ENCODE measurements around the gene ADK.
"Not testable (repeated sequence)": the region's sequence is repeated elsewhere in the genome, so short reads cannot be mapped to it uniquely, and the experiment has no call there.

ADK gene

DNA sequence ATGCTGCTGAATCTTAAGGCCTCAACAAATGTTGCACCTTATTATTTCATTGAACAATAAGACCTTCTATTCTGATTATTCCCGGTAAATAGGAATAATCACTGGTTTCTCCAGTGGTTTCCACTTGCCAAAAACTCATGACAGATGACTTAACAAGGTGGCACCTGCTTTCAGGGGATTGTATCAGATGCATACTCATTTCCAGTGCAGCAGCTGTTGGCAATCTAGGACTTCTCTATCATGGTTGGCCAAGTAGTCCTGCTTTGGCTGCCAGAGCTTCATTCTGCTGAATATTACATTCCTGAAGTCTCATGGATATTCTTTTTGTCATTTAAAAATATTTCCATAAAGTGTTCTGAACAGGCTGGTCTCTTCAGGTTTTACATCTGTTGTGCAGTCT lies 193.3 kb downstream of the ADK start:
- Histone ChIP-seq H3K27ac (replicated peaks) (no peak overlapping the region), H3K4me3 (replicated peaks; ENCODE audit: insufficient read depth, low read length) (no peak overlapping the region), H3K27me3 (ENCODE audit: insufficient read depth, poor library complexity, severe bottlenecking) (no peaks in the 10 kb centered on the region)
- DNase-seq (ENCODE audit: low read depth in 1 of 2, low spot score in 1 of 2) = no peak
- no peak for TF ChIP-seq POLR2AphosphoS5 (IDR thresholded peaks at IDR 0.05; ENCODE audit: low read depth)
- TF ChIP-seq CTCF (IDR thresholded peaks at IDR 0.05; ENCODE audit: insufficient read depth, low read length) = no peak
- no peak for TF ChIP-seq REST (IDR thresholded peaks at IDR 0.05; ENCODE audit: insufficient replicate concordance, low read depth)
- no peak for TF ChIP-seq SPI1 (IDR thresholded peaks at IDR 0.05; ENCODE audit: borderline replicate concordance, low read depth)
- no peak for TF ChIP-seq GABPA (IDR thresholded peaks at IDR 0.05; ENCODE audit: low read depth)

DNA sequence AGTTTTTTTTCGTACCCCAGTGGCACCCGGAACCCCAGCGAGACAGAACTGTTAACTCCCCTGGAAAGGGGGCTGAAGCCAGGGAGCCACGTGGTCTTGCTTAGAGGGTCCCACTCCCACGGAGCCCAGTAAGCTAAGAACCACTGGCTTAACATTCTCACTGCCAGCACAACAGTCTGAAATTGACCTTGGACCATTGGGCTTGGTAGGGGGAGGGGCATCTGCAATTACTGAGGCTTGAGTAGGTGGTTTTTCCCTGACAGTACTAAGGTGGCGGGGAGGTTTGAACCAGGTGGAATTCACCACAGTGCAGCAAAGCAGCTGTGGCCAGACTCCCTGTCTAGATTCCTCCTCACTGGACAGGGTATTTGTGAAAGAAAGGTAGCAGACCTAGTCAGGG lies 196.5 kb downstream of the ADK start:
- no peaks in the 10 kb centered on the region for H3K27me3 ChIP-seq (ENCODE audit: insufficient read depth, poor library complexity, severe bottlenecking)
- no peak overlapping the region for H3K27ac ChIP-seq (replicated peaks)
- no peak overlapping the region for H3K4me3 ChIP-seq (replicated peaks; ENCODE audit: insufficient read depth, low read length)
- no peak for DNase-seq (ENCODE audit: low read depth in 1 of 2, low spot score in 1 of 2)
- TF ChIP-seq REST (IDR thresholded peaks at IDR 0.05; ENCODE audit: insufficient replicate concordance, low read depth) (no peak), GABPA (IDR thresholded peaks at IDR 0.05; ENCODE audit: low read depth) (no peak), CTCF (IDR thresholded peaks at IDR 0.05; ENCODE audit: insufficient read depth, low read length) (no peak)

GRCh38 chr10:74353021-74353420 lies 202.0 kb downstream of the ADK start:
- not testable (repeated sequence) for H3K27me3 ChIP-seq (ENCODE audit: insufficient read depth, poor library complexity, severe bottlenecking); DNase-seq (ENCODE audit: low read depth in 1 of 2, low spot score in 1 of 2); H3K27ac ChIP-seq (replicated peaks); H3K4me3 ChIP-seq (replicated peaks; ENCODE audit: insufficient read depth, low read length)

DNA sequence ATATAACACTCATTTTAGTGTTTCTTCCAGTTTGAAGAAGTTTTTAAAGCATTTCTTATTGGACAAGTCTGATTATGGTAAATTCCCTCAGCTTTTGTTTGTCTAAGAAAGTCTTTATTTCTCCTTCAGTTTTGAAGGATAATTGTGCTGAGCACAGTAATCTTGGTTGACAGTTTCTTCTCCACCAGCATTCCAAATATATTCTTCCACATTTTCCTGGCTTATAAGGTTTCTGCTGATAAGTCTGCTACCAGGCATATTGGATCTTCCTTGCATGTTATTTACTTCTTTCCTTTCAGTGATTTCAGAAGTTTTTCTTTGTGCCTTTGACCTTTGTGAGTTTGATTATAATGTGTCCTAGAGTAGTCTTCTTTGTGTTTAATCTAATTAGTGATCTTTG lies 210.7 kb downstream of the ADK start:
- Histone ChIP-seq H3K27ac (replicated peaks) (no peak overlapping the region), H3K4me3 (replicated peaks; ENCODE audit: insufficient read depth, low read length) (no peak overlapping the region), H3K27me3 (ENCODE audit: insufficient read depth, poor library complexity, severe bottlenecking) (no peaks in the 10 kb centered on the region)
- no peak for DNase-seq (ENCODE audit: low read depth in 1 of 2, low spot score in 1 of 2)
- no peak for TF ChIP-seq SPI1 (IDR thresholded peaks at IDR 0.05; ENCODE audit: borderline replicate concordance, low read depth)
- TF ChIP-seq CTCF (IDR thresholded peaks at IDR 0.05; ENCODE audit: insufficient read depth, low read length) = no peak
- TF ChIP-seq POLR2AphosphoS5 (IDR thresholded peaks at IDR 0.05; ENCODE audit: low read depth) = no peak
- no peak for TF ChIP-seq GABPA (IDR thresholded peaks at IDR 0.05; ENCODE audit: low read depth)
- no peak for TF ChIP-seq REST (IDR thresholded peaks at IDR 0.05; ENCODE audit: insufficient replicate concordance, low read depth)

Data from HL-60 (cell line).